HEK293T (cell line): Measurements from ENCODE around the gene ZNF236.
"Not testable (repeated sequence)": the region's sequence is repeated elsewhere in the genome, so short reads cannot be mapped to it uniquely, and the experiment has no call there.

Source experiments
- FOXK2 ChIP-seq: fragments of 450-650 bp; IDR thresholded peaks from 2 replicates; pipeline ENCODE4 v1.6.1; 2016; ENCODE audit warnings: mild to moderate bottlenecking
- FOXM1 ChIP-seq: fragments of 450-650 bp; IDR thresholded peaks from 2 replicates; pipeline ENCODE4 v1.6.1; 2017; ENCODE audit warnings: mild to moderate bottlenecking, borderline replicate concordance
- SP1 ChIP-seq: fragments of 450-650 bp; IDR thresholded peaks from 2 replicates; pipeline ENCODE4 v1.6.1; 2017

GRCh38 chr18:76777036-76777435 lies 45.3 kb upstream of the ZNF236 start:
- not testable (repeated sequence) for TF ChIP-seq SP1, FOXM1, FOXK2
